COR-L47 (cell line): Measurements from ENCODE around the gene EYA2.
"Not testable (repeated sequence)": the region's sequence is repeated elsewhere in the genome, so short reads cannot be mapped to it uniquely, and the experiment has no call there.

Experiments used
- DNase-seq: peaks from one replicate; lab custom pipeline; 2025; lab: John Stamatoyannopoulos, UW

EYA2 gene

DNA sequence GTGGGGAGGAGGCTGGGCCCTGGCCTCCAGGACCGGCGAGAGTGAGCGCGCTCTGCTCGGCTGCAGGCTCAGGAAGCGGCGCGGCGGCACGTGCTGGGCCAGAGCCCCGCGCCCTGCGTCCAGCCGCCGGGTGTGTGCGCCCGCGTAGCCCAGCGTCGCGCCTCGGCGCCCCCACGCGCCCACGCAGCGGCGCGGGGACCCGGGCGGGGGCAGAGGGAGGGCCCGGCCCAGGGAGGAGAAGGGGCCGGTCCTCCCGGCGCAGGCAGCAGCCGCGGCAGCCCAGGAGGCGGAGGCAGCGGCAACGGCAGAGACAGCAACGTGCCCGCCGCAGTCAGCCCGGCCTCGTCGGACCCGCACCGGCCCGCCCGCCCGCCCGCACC is at the start of gene EYA2:
EYA2 (plus strand) TSS at position 265 of the 380 bp plus-strand sequence. CDS start 95,168 bp downstream, outside the sequence.
- peak; percentile 55 for DNase-seq

- DNase-seq: no peak
Observed at GRCh38 chr20:46844965-46845364, 49.7 kb upstream of the EYA2 start.

- no peak for DNase-seq
Observed at GRCh38 chr20:46849269-46849668, 45.4 kb upstream of the EYA2 start.

DNA sequence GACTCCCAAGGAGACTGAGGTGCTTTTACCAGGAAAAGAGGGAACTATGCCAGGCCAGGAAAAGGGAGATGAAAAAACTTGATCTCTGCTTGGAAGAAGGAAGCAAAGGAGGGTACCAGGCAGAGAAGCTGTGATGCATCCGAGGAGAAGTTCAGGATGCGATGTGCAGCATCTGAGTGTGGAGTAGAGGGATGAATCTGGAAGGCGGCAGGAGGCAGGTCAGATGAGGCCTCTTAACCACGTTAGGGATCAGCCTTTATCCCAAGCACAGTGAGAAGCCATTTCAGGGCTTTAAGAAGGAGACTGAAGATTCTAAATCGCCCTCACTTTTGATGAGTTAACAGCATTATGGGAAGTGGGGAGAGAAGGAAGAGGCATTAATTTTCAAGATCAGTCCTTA is 44.9 kb upstream of the EYA2 start:
- DNase-seq: no peak

- DNase-seq: no peak
Observed at GRCh38 chr20:46850416-46850815, 44.2 kb upstream of the EYA2 start.

DNA sequence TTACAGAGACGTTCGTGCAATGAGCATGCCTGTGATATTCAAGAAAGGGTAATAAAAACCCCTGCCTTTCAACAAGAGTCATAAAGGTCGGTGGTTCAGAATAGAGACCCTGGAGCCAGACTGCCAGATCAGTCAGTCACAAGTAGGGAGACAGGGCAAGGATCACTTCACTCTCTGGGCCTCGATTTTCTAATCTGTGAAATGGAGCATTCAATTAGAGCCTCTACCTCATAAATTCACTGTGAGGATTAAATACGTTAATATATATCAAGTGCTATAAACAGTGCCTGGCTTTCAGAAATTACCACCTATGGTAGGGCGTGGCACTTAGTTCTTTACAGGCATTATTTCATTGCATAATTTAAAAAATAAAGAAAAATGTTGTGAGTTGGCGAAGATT is 43.7 kb upstream of the EYA2 start:
- no peak for DNase-seq

DNA sequence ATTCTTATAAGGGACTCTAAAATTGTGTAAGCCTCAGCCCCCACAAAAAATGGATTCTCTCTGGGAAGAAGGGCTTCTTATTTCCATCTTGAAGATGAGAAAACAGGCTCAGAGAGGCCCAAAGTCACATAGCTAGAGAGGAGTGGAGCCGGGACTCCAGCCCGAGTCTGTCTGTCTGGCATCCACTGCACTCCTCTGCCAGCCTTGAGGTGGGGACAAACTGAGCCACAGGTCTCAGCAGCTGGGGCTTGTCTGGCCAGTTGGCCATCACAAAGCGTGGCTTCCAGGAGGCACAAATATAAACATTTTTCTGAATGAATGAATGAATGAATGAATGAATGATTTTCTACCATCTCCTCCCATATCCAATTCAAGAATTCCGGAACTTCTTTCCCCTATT is 42.9 kb upstream of the EYA2 start:
- DNase-seq: no peak

DNA sequence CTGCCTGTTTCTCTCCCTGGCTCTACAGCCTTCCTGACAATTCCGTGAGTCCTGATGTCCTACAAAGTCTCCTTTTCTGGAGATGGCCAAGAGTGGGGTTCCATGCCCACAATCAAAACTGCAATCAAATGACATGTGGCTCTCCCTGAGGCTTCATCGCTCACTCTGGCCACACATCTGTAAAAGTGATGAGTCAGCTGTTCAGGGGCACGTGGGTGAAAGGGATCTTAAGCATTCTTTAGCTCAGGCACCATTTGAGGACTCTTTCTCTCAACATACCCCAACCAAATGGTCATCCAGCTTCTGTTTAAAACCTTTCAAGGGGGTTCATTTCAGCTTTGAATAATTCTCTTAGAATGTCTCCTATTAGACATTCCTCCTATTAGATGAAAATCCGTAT is 42.3 kb upstream of the EYA2 start:
- no peak for DNase-seq

- no peak for DNase-seq
Observed at GRCh38 chr20:46853926-46854325, 40.7 kb upstream of the EYA2 start.

- no peak for DNase-seq
Observed at GRCh38 chr20:46857061-46857831, 37.4 kb upstream of the EYA2 start.

- DNase-seq: no peak
Observed at GRCh38 chr20:46865824-46866223, 28.8 kb upstream of the EYA2 start.

DNA sequence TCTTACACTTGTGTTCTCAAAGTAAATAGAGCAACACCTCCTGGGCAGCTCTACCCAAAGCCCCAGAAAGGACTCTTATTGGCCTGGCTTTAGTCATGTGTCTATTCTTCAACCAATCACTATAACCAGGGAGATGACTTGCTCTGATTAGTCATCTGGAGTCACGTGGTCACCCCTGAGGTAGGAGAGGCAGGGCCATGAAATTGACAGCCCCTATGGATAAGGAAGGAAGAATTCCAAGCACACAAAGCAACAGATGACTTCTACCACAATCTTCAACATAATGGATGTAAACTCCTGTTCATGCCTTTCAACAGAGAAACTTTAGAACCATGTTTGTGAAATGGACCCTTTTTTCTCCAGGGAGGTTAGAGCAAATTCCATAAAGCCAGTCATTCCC is 24.6 kb upstream of the EYA2 start:
- no peak for DNase-seq

DNA sequence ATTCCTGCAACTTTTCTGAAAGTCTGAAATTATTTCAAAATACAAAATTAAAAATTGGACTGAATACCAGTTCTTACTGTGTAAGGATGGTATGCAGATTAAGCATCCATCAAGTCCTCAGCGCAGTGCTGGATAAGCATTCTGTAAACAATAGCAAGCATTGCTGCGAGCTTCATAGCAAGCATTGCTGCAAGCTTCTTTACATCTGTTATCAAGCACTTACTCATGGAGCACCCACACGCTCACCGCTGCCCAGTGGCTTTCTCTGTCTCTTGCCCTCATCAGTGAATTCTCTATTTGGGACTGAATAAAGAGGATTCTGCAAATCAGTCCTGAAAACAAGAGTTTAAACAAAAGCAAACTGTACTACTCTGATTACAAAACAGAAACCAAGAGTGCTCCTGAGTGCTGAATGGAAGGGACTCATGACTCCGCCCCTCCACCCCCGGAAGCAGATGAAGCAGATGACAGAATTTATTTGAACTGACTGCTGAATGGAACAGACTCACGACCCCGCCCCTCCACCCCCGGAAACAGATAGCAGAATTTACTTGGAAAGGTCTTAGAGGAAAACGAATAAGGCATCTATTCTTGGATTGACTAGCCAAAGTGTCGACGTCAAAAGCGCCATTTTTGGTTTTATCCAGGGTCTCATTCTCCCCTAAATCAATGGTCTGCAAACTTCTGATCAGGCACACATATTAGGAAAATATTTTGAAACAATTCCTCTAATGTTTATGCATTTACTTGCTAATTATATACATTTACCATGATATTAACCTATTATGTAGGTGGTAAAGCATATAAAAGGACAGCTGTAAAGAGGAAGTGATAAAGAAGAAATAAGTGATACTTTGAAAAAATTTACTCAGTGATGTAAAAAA is 22.1 kb upstream of the EYA2 start:
- DNase-seq: no peak

GRCh38 chr20:46875059-46875458 is 19.6 kb upstream of the EYA2 start:
- no peak for DNase-seq

DNA sequence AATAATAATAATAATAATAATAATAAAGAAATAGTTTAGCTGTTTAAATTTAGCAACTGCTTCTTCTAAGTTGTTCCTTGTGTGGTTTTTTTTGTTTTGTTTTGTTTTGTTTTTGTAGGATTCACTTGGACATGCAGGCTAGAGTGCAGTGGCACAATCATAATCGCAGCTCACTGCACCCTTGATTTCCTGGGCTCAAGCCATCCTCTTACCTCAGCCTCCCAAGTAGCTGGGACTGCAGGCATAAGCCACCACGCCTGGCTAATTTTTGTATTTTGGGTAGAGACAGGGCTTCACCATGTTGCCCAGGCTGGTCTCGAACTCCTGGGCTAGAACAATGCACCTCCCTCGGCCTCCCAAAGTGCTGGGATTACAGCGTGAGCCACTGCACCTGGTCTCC is 15.3 kb upstream of the EYA2 start:
- no peak for DNase-seq

GRCh38 chr20:46879963-46880362 is 14.7 kb upstream of the EYA2 start:
- DNase-seq: not testable (repeated sequence)

GRCh38 chr20:46883892-46884291 is 10.8 kb upstream of the EYA2 start:
- no peak for DNase-seq

DNA sequence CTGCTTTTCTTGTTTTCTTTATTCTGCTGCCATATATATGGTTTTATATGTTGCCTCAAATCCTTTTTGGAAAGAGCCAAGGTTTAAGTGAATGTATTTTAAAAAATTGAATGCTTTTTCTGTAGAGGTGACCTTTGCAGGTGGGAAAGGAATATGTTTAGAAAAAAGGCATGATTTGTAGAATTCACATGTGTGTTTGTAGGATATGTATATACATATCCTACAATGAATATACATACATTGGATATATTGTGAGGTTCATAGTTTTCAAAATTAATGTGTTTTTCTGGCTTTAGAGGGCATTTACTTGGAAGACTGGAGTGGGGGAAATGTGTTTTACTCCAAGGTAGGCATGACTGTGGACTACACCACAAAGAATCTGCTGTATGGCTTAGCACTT is 4.0 kb upstream of the EYA2 start:
- no peak for DNase-seq

DNA sequence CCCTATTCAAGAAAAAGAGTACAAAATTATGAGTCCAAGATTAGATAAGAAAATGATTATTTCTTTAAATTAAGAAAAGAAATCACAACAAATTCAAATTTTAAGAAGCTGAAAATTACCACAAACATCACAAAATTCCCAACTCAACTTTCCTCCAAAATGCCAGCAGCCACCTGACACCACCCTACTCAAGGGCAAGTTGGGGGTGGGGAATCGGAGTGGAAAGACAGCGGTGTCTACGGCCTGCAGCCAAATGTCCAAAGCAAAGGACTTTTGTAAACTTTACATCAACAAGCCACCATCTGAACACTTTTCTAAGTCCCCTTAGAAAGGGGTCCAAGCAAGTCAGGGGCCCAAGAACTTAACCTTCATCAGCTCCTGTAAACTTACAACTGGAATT is 1.6 kb upstream of the EYA2 start:
- DNase-seq: no peak

DNA sequence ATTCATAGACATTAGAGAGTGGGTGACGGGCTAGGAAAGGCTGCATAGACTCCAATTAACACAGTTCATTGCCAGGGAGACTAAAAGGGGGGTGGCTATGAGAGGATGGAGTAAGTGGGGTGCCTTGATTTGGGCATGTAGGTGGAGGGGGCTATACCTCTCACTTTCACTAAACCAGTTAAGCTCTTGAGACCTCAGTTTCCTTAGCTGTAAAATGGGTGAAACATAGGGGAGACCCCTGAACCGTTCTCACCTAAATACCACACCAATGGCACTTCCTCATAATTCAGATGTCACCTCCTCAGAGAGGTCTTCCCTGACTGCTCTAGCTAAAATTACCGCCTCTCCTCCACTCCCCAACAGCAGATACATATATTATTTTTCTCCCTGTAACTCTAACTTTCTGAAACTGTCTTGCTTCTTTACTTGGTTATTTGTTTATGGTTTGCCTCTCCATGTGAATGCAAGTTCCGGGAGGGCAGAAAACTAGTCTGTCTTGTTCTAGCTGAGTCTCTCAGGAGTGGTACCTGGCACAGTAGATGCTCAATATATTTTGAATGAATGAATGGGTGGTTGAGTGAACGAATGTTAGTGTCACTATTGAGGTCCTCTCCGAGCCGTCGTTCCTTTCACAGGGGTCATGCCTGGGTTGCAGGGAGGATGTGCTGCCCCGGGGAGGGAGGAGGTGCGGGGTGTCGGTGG is 615 bp upstream of the EYA2 start:
- no peak for DNase-seq

DNA sequence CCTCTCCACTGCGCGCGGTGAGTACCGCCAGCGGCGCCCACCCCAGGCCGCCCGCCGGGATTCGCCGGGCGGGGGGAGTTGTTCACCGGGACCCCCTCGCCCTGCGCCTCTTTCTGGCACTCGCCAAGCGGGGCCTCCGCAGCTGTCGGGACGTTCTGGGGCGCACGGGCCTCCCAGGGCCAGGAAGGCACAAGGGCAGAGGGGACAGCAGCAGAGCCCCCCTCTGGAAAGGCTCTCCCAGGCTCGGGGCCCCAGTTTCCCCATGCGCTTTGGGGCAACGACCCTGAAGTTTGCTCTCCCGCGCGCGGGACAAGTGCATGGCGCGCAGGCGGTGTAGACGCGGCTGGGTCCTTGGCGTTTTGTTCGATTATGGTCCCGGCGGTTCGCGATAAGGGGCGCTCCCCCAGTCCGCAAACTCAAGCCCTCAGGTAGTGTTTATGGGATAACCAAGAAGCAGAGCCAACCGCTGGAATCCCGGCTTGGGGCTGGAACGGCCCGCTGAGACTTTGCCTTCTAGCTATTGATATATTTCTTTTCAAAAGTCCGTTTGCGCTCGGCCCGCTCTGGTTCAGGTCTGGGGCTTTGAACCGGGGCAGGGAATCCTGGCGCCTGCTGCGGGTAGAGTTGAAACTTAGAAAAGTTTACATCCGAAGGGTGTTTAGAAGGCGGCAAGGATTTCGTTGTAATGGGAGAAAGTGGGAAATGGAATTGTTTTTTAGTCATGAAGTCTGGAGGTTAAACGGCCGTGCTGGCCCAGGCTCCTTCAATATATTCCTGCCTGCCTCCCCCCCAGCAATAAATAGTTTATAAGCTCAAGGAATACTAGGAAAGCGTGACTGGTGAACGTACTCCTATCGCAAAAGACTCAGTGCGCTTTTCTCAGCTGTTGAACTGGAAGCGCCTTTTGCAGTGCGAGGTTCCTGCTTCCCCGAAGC is 595 bp downstream of the EYA2 start:
- DNase-seq: peak; percentile 28

DNA sequence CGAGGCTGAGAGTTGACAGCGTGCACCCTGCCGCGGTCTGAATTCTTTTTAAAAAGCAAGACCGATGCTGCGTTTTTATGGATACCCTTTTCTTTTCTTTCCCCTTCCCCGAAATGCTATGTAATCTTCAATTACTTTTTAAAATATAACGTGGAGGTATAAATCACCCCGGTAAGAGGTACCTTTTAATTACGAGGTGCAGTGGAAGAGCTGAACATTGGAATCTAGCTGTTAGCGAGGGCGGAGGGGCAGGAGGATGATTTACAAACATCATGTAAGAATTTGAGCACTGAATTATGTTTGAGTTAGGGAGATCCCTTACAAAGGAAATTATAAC is 1.2 kb downstream of the EYA2 start:
- no peak for DNase-seq
